Transverse colon (tissue), 4 donors: ENCODE measurements around the gene SCTR.

ENCODE experiments used
- CTCF ChIP-seq, 5 experiments: fragments of 200-600 bp in 3 of 5; fragments of 450-650 bp in 2 of 5; sonication (generic) in 3 of 5; IDR thresholded peaks; 1 replicate in 2 of 5; 2 replicates in 3 of 5; pipeline ENCODE4 v1.5.1; 2016 to 2017; ENCODE audit warnings: antibody characterized with exemption in 5 of 5, inconsistent platforms in 3 of 5, mild to moderate bottlenecking in 2 of 5, moderate library complexity in 1 of 5
- POLR2A ChIP-seq: fragments of 450-650 bp; IDR thresholded peaks from one replicate; pipeline ENCODE4 v1.6.1; 2016; ENCODE audit warnings: antibody characterized with exemption, mild to moderate bottlenecking, moderate library complexity
- POLR2AphosphoS5 ChIP-seq, 3 donors: sonication (generic); formaldehyde crosslinking; IDR thresholded peaks; one replicate each; pipeline ENCODE4 v1.6.1; 2016; ENCODE audit warnings: antibody characterized with exemption in 3 of 3

GRCh38 chr2:119513832-119514231 is 10.5 kb downstream of the SCTR start:
- TF ChIP-seq POLR2A (no peak), CTCF (IDR thresholded peaks at IDR 0.05) (no peak), POLR2AphosphoS5 (IDR thresholded peaks at IDR 0.05) (no peak)
